ENCODE results near the gene GPSM1.

DNA sequence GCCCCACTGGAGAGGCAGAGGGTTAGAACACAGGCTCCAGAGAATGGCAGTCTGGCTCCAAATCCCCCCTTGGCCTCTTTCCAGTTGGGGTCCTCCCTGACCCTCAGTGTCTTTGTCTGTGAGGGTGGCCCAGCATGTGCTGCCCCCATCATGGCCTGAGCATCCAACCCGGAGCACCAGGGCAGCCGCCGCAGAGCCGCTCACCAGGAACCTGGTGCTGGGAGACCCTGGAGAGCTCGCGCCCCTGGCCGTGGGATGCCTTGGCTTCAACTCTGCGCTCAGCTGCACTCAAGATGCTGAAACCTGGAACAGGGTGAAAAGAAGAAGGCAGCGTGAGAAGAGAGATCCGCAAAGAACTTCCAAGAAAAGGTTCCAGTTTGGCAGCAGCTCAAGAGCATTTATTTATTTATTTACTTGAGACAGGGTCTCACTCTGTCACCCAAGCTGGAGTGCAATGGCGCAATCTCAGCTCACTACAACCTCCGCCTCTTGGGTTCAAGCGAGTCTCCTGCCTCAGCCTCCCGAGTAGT, 27.3 kb upstream of the GPSM1 start:
- TF ChIP-seq, protein P1, sequence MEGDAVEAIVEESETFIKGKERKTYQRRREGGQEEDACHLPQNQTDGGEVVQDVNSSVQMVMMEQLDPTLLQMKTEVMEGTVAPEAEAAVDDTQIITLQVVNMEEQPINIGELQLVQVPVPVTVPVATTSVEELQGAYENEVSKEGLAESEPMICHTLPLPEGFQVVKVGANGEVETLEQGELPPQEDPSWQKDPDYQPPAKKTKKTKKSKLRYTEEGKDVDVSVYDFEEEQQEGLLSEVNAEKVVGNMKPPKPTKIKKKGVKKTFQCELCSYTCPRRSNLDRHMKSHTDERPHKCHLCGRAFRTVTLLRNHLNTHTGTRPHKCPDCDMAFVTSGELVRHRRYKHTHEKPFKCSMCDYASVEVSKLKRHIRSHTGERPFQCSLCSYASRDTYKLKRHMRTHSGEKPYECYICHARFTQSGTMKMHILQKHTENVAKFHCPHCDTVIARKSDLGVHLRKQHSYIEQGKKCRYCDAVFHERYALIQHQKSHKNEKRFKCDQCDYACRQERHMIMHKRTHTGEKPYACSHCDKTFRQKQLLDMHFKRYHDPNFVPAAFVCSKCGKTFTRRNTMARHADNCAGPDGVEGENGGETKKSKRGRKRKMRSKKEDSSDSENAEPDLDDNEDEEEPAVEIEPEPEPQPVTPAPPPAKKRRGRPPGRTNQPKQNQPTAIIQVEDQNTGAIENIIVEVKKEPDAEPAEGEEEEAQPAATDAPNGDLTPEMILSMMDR (conservative IDR thresholded peaks at IDR 0.05 in 1 of 2, IDR thresholded peaks at IDR 0.05 in 1 of 2; ENCODE audit: extremely low read depth in 1 of 2, insufficient read depth in 1 of 2, low read depth in 1 of 2, low read length in 2 of 2): no peak
- TF ChIP-seq EZH2 (IDR thresholded peaks at IDR 0.05; ENCODE audit: borderline replicate concordance, low read length): no peak

Data from mammary epithelial cell (primary cell).